HG03039 (cell line): ENCODE results near the gene PLEKHG5.

Experiments
- ATAC-seq: cut with Tn5 transposase; IDR thresholded peaks from one replicate; pipeline ENCODE4 v1.9.1; 2021; ENCODE audit warnings: mild to moderate bottlenecking, moderate library complexity; ENCODE audit not compliant: unreplicated experiment

PLEKHG5 gene

GRCh38 chr1:6511056-6511455, 19.6 kb upstream of the PLEKHG5 start:
- no peak for ATAC-seq

DNA sequence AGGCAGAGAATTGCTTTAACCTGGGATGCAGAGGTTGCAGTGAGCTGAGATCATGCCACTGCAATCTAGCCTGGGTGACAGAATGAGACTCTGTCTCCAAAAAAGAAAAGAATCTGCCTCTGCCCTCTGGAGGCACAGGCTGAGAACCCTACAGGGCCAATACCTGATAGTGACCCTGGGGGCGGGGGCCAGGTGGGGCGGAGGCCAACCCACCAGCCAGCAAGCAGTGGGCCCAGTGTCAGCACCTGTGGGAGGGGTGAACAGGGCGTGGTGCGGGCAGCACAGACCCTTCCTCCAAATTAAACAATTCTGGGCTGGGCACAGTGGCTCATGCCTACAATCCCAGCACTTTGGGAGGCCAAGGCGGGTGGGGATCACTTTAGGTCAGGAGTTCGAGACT, 19.0 kb upstream of the PLEKHG5 start:
- no peak for ATAC-seq

GRCh38 chr1:6509919-6510291, 18.4 kb upstream of the PLEKHG5 start:
- ATAC-seq, result no peak

- ATAC-seq, result no peak
These were observed 17.9 kb upstream of the PLEKHG5 start for GRCh38 chr1:6509220-6509918.

GRCh38 chr1:6508816-6509189, 17.3 kb upstream of the PLEKHG5 start:
- no peak for ATAC-seq

- ATAC-seq, result no peak
These were observed 16.8 kb upstream of the PLEKHG5 start for GRCh38 chr1:6508154-6508815.

DNA sequence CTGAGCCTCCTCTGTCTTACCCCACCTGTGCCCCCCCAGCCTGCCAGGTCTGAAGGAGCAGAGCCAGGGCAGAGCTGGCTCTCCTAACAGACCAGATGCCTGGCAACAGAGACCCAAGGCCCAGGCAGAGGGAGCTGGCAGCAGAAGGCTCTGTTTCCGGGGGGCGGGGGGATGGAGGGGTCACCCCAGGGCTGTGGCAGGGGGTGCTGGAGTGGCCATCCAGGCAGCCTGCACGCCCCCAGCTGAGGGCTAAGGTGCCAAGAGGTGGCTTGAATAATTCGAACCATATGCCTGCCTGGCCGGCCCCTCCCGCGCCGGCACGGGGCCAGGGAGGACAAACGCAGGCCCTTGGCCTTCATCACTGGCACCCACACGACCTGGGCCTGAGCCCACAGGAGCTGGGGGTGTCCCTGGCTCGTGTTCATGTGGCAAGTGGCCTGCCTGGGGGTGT, 16.0 kb upstream of the PLEKHG5 start:
- ATAC-seq, result no peak

DNA sequence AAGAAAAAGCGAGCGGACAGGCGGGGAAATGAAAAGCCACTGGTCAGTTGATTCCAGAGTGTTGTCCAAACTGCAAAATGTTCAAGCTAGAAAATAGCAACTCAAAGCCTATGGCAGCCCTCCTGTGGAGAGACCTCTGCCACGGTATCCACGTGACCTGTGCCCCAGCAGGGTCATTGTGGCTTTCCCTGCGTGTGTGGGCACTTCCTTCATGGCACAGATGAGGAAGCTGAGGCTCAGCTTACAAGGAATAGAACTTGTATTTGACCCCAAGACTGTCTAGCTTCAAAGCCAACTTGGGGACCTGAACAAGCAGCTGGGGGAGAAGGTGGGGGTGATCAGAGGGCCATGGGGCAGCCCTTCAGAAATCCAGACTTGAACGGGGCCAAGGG, 15.6 kb upstream of the PLEKHG5 start:
- no peak for ATAC-seq

DNA sequence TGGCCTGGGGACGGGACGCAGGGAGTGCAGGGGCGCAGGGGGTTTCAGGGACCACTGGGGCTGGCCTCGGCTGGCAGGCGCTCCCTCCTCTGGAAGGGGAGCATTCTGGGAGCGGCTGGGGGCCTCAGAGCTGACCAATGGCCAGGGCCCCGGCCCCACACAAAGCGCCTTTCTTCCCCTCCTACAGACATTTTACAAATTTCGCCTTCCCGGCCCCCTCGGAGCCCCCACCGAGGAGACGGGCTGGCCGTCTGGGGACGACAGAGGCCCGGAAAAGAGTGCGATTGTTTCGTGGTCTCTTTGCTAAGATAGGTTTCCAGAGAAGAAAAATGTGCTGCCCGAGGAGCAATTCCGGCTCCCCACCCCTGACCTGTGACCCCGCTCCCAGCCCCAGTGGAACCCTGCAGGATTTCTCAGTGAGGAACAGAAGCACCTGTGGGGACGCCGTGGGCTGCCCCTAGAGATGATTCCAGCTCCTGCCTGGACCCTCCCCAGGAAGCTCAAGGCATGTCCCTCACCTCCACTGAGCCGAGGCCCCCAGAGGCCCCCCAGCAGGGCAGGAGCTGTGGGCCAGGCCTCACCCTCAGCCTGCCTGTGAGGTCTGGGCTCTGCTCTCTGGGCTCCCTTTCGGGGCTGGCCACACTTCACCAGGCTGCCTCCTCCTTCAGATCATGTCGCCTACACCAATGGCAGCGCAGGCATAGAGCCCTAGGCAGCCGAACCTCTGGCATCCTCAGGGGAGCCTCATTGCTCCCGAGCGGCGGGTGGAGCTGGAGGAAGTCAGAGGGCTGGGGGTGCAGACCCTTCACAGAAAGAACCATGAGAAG, 15.0 kb upstream of the PLEKHG5 start:
- no peak for ATAC-seq

DNA sequence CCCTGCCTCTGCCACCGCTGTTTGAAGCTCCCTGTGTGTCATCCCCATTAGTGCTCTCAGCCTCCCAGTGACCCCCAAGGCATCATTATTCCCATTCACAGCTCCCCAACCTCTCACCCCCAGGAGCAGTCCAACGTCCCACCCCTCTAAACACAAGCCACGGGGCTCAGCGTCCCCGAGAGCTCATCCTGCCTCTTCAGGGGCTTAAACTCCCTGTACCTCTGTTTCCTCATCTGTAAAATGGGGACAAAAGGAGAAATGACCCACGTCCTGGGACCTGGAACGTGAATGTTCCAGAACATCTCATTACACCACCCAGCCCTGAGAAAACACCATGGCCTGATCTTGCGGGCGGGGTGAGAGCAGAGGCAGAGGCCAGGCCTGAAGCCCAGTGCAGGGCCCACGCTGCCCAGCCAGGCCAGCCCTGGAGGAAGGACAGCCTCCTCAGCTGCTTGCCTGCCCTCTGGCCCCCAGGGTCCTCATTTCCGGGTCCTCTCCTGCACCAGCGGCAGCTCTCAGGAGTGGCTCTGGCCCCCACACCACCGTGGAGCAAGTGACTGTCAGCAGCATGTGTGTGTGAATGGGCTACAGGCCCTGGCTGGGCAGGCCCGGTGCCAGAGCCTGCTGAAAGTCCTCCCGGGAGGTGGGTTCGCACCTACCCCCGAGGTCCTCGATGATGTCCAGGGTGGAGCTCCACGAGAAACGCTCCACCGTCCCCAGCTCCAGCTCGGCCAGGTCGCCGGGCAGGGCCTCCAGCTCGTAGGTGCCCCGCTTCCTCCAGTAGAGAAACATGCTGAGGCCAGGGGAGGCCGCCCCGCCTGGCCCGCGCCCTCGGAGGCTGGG, 14.1 kb upstream of the PLEKHG5 start:
- ATAC-seq, result no peak

DNA sequence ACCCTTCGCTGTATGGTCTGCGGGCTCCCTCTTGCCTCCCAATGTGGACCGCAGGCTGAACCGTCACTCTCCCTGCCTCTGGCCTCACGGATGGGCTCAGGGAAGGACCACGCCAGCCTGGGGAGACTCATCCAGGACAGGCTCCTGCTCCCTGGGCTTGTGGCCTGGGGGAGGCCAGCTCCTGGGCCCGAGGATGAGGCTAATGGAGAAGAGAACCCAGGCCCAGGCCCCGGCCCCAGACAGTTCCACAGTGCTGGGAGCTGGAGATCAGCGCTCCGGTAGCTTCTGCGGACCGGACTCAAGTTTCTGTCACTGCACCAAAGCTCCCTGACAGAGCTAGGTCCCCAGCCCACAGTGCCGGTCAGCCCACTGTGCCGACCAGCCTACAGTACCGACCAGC, 13.4 kb upstream of the PLEKHG5 start:
- no peak for ATAC-seq

GRCh38 chr1:6503884-6504602, 12.6 kb upstream of the PLEKHG5 start:
- ATAC-seq, result no peak

- ATAC-seq, result no peak
These were observed 10.8 kb upstream of the PLEKHG5 start for GRCh38 chr1:6502000-6502891.

DNA sequence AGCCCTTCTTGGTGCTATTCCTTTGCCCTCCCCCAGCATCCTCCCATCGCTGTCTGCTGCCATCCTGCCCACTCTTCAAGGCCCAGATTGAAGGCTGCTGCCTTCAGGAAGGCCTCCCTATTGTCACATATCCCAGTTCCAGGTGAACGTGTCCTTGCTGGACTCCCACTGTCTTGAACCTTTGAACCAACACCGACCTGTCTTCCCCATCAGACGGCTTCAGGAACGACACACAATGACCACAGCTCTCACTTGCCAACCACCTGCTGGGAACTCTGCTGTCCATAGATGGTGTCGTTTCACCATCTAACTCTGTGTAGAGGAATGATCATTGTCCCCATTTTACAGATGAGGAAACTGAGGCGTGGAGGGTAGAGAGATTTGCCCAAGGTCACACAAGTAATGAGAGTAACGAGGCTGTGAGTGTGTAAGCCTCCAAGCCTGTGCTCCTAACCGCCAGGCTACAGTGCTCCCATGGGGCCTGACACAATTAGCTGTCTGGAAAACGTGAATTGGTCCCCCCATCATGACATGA, 9.9 kb upstream of the PLEKHG5 start:
- ATAC-seq, result no peak

GRCh38 chr1:6500544-6501278, 9.2 kb upstream of the PLEKHG5 start:
- ATAC-seq, result no peak

DNA sequence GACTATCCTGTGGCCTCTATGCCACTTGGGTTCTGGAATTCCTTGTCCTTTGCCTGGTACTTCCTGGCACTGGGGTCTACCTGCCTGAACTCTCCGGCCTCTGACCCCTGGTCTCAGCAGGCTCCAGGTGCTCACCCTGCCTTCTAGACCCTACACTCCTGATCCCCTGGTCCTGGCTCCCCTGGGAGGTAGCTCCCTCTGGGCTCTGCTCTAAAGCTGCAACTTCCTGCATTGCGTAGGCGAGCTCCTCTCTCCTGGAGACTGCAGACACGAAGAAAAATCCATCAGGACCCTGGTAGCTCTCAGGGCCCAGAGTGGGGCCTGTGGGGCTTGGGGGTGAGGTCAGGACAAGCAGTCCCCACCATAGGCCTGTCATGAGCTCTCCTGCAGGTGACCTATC, 7.8 kb upstream of the PLEKHG5 start:
- no peak for ATAC-seq

- no peak for ATAC-seq
These were observed 7.2 kb upstream of the PLEKHG5 start for GRCh38 chr1:6498576-6499111.
